GM13976 (cell line): ENCODE data around the gene F2R.

ENCODE experiments used
- DNase-seq: peaks from one replicate; pipeline ENCODE4 v3.0.0; 2012; ENCODE audit warnings: low spot score
- in situ Hi-C: fragments of 300-500 bp; cut with MboI; formaldehyde crosslinking; loops from one replicate; pipeline ENCODE4 v1.12.0; 2022; ENCODE audit warnings: low sequenced_read_pairs, mixed read lengths, inconsistent platforms; ENCODE audit not compliant: unreplicated experiment
- TF ChIP-seq, protein P1 (sequence below): IDR thresholded peaks from 2 replicates; pipeline ENCODE4 v1.5.1; 2012; ENCODE audit warnings: borderline replicate concordance, mild to moderate bottlenecking; ENCODE audit not compliant: insufficient read depth; ENCODE audit errors: extremely low read depth, missing control alignments, control extremely low read depth

Gene F2R

DNA sequence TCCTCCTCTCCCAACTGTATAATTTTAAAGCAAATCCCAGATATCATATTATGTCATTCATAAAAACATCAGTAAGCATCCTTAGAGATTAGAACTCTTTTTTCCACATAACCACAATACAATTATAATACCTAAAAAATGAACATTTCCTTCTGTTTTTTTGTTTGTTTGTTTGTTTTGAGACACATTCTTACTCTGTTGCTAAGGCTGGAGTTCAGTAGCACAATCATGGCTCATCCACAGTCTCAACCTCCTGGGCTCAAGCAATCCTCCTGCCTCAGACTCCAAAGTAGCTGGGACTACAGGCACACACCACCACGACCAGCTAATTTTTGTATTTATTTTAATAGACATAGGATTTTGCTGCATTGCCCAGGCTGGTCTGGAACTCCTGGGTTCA is 8.0 kb downstream of the F2R start:
- in situ Hi-C loops, result no loop called here
- TF ChIP-seq, protein P1, sequence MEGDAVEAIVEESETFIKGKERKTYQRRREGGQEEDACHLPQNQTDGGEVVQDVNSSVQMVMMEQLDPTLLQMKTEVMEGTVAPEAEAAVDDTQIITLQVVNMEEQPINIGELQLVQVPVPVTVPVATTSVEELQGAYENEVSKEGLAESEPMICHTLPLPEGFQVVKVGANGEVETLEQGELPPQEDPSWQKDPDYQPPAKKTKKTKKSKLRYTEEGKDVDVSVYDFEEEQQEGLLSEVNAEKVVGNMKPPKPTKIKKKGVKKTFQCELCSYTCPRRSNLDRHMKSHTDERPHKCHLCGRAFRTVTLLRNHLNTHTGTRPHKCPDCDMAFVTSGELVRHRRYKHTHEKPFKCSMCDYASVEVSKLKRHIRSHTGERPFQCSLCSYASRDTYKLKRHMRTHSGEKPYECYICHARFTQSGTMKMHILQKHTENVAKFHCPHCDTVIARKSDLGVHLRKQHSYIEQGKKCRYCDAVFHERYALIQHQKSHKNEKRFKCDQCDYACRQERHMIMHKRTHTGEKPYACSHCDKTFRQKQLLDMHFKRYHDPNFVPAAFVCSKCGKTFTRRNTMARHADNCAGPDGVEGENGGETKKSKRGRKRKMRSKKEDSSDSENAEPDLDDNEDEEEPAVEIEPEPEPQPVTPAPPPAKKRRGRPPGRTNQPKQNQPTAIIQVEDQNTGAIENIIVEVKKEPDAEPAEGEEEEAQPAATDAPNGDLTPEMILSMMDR, result no peak
- DNase-seq, result no peak

DNA sequence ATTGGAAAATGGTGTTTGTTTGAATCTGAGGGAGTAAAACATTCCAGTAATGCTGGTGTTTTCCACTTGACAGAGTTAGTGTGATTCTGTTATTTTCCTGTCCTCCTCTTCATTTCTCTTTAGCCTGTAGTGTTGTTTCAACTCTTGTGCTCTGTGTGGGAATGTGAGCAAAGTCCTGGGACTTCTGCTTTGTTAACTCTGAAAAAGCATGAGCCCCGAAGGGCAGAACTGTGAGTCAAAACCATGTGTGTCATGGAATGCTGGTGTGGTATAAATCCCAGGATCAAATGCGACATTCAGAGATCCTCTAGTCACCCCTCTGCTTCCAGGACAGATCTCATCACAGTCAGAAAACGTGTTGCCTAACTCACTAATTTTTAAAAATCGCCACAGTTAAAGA is 8.9 kb downstream of the F2R start:
- in situ Hi-C loops, result no loop called here

DNA sequence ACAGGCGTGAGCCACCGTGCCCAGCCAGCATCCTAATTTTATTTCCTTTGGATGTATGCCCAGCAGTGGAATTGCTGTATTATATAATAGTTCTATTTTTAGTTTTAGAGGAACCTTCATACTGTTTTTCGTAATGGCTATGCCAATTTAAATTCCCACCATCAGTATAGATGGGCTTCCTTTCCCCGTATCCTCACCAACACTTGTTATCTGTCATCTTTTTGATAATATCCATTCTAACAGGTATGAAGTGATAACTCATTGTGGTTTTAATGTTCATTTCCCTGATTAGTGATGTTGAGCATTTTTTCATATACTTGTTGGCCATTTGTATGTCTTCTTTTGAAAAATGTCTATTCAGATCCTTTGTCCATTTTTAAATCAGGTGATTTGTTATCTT is 13.0 kb downstream of the F2R start:
- DNase-seq, result no peak
- TF ChIP-seq, protein P1, result no peak
- in situ Hi-C loops, result no loop called here

More for the DNA sequence above, 8.9 kb downstream of the F2R start:
- DNase-seq, result no peak
- TF ChIP-seq, protein P1, result no peak

DNA sequence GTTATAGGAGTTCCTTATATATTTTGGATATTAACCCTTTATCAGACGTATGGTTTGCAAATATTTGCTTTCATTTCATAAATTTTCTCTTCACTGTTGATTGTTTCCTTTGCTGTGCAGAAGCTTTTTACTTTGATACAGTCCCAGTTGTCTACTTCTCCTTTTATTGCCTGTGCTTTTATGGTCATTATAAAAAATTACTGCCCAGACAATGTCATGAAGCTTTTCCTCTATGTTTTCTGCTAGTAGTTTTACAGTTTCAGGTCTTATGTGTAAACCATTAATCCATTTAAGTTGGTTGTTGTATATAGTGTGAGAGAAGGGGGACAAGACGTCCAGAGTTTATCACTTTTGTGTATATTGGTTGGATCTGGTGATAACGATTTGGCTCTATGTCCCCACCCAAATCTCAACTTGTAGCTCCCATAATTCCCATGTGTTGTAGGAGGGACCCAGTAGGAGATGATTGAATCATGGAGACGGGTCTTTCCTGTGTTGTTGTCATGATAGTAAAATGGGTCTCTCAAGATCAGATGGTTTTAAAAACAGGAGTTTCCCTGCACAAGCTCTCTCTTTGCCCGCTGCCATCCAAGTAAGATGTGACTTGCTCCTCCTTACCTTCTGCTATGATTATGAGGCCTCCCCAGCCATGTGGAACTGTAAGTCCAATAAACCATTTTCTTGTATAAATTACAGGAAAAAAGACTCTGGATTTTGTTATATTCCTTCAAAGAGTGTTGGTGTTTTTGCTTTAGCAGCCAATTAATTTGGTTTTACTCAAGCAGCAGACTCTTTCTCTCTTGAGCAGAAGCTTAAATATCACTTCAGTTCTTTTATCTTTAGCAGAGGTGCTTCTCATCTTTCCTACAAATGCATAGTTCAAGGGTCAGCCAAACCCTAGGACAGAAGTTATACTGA is 13.7 kb downstream of the F2R start:
- in situ Hi-C loops, result no loop called here
- TF ChIP-seq, protein P1, result no peak
- no peak for DNase-seq

DNA sequence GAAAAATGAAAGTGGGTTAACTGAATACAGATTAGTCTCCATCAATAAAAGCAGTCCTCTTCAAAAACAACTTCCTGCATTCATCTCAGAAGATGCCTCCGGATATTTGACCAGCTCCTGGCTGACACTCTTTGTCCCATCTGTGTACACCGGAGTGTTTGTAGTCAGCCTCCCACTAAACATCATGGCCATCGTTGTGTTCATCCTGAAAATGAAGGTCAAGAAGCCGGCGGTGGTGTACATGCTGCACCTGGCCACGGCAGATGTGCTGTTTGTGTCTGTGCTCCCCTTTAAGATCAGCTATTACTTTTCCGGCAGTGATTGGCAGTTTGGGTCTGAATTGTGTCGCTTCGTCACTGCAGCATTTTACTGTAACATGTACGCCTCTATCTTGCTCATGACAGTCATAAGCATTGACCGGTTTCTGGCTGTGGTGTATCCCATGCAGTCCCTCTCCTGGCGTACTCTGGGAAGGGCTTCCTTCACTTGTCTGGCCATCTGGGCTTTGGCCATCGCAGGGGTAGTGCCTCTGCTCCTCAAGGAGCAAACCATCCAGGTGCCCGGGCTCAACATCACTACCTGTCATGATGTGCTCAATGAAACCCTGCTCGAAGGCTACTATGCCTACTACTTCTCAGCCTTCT is 16.6 kb downstream of the F2R start:
- TF ChIP-seq, protein P1, result no peak
- in situ Hi-C loops, result no loop called here
- no peak for DNase-seq

DNA sequence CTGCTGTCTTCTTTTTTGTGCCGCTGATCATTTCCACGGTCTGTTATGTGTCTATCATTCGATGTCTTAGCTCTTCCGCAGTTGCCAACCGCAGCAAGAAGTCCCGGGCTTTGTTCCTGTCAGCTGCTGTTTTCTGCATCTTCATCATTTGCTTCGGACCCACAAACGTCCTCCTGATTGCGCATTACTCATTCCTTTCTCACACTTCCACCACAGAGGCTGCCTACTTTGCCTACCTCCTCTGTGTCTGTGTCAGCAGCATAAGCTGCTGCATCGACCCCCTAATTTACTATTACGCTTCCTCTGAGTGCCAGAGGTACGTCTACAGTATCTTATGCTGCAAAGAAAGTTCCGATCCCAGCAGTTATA is 17.1 kb downstream of the F2R start:
- TF ChIP-seq, protein P1, result no peak
- peak; percentile 42 for DNase-seq
- in situ Hi-C loops, result no loop called here
